ENCODE measurements around the gene EEFSEC.

Gene EEFSEC

DNA sequence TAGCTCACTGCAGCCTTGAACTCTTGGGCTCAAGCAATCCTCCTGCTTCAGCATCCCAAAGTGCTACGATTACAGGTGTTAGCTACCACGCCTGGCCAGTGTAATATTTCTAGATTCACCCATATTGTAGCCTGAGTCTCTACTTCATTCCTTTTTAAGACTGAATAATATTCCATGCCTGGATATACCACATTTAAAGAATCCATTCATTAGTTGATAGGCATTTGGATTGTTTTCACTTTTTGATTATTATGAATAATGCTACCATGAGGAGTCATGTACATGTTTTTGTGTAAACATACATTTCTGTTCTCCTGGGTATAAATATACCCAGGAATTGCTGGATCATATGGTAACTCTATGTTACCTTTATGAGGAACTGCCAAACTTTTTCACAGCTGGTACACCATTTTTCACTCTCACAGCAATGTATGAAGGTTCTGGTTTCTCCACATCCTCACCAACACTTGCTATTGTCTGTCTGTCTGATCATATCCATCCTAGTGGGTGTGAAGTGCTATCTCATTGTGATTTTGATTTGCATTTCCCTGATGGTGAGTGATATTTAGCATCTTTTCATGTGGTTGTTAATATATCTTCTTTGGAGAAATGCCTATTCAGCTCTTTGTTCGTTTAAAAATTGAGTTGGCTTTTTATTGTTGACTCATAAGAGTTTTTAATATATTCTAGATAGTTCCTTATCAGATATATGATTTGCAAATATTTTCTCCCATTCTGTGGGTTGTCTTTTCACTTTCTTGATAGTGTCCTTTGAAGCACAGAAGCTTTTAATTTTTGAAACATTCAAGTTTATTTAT lies 32.6 kb downstream of the EEFSEC start:
- no peak for DNase-seq

DNA sequence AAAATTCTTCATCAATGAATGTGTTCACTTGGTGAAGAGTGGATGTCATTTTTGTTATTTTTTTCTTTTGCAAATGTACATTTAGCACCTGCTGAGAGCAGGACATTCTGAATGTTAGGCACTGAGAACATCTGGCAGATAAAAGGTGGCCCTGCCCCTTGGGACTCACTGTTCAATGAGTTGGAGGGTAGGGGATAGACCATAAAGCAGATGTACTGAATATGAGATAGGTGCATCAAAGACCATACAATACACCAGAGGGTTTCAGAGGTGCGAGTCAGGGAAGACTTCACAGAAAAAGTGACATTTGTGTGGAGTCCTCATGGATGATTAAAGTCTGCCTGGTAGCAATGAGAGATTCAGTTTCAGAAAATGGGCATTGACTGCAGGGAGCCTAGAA lies 34.2 kb downstream of the EEFSEC start:
- DNase-seq = no peak

DNA sequence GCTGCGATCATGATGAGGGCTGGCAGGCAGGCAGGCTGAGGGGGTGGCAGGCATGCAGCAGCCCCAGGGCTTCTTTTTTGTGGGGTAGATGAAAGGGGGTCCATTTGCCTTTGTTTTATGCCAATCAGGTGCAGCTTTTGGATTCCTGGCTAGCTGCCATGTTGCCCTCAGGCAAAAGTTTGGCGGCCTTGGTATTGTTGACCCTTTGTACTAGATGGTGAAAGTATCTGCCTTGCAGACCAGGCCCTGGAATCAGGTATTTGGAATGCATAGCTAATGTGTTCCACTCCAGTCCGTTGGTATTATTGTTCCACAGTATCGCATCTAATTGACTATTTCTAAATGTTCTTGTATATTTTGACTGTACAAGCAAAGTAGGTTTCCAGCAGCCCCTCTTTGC lies 35.0 kb downstream of the EEFSEC start:
- no peak for DNase-seq

DNA sequence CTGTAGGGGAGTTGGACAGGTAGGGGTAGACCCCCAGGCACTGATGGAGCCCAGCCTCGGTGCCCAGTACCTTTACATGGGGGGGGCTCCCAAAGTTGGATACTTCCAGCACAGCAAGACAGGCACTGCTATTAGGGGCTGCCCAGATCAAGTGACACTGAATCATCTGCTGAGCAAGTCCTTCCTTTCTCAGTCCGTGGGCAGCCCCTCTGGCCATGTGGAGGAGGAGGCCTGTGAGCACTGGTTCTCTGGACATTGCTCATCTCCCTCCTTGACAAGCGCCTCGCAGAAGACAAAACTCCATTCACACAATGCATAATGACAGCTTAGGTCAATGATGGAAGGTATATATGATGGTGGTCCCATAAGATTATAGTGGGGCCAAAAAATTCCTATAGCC lies 35.7 kb downstream of the EEFSEC start:
- no peak for DNase-seq

DNA sequence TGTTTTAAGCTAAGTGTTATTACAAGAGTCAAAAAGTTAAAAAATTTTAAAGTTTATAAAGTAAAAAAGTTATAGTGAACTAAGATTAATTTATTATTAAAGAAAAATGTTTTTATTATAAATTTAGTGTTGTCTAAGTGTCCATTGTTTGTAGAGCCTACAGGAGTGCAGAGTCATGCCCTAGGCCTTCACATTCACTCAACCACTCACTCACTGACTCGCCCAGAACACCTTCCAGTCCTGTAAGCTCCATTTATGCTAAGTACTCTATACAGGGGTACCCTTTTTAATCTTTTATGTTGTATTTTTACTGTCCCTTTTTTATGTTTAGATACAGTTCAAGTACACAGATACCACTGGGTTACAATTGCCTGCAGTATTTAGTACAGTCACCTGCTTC lies 37.2 kb downstream of the EEFSEC start:
- no peak for DNase-seq

DNA sequence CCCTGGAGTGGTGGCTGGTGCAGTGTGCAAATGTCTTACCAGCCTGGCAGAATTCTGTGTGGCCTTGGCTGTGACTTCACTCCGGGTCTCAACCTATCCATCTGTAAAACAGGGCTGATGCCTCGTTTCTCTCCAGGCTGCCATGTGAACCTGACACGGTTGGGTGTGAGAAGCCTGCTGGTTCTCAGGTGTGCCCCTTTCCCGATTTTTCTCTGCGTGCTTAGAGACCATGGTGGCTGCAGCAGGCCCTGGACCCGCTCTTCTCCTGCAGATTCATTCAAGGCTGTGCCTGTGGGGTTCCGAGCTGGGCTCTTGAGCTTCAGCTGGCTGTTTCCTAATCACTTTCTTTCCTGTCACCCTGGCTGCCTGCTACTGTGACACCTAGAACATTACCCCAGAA lies 38.9 kb downstream of the EEFSEC start:
- DNase-seq = no peak

DNA sequence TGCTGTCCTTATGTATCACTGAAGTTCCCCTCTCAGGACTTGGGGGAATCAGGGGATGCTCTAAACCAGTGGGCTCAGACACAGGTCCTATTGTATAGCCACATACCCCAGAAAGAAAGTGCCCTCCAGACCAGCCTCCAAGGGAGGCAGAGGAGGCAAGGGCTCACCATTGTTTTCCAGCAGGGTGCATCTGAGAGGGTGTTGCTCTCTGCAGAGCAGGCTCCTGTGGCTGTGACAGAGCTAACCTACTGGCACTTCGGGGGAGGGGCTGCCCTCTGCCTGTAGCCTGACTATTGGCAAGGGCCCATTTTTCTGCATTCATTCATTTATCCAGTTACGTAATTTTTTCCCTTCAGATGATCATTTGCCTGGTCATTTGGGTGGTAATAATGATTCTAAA lies 39.9 kb downstream of the EEFSEC start:
- no peak for DNase-seq

DNA sequence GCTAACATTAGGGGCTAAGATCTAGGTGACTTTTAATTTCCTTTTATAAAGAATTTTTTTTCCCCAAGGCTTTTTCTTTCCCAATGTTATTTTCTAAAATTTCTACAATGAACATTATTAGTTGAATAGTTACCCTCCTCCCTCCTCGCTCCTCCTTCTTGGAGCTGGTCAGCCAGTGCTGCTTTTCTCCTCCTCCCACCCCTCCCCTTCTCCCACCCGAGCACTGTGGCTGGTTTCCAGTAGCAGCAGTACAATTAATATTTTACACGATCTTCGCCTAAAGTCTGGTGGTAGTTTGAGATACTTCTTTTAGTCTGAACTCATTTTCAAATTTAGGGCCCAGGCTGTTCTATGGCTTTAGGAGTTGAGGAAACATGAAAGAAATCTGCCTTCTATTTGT lies 41.6 kb downstream of the EEFSEC start:
- no peak for DNase-seq

DNA sequence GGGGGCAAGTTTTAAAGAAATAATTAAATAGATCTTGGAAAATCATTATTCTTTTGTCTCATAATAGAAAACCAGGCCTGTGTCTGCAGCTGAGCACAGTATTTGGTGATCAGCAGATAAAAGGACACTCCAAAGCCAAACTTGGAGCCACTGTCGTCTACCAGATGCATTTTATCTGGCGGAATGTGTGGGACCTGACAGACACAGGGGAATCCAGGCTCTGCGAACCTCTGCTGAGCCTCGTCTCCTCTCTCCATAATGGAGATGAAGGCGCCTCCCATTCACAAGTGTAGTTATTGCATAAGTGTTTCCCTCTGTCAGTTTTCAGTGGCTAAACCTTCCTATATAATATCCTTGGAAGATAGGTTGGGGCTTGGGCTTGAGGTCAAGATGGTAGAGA lies 42.1 kb downstream of the EEFSEC start:
- no peak for DNase-seq

DNA sequence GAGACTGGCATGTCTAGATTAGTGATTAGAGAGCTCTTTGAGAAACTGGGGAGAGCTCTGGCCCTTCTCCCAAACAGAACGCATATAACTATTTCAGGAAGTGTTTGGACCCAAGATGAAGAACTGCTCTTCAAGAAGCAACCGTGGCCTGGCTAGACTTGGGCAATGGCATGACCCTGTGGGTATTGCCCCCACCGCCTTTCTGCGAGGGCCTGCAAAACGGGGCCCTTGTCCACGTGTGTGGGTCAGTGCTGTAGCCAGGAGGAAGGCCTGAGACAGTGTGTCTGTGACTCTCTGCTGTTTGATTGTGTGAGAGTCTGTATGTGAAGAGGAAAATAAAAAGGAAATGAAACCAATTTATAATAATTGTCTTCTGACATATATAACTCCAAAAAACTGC lies 42.5 kb downstream of the EEFSEC start:
- no peak for DNase-seq

DNA sequence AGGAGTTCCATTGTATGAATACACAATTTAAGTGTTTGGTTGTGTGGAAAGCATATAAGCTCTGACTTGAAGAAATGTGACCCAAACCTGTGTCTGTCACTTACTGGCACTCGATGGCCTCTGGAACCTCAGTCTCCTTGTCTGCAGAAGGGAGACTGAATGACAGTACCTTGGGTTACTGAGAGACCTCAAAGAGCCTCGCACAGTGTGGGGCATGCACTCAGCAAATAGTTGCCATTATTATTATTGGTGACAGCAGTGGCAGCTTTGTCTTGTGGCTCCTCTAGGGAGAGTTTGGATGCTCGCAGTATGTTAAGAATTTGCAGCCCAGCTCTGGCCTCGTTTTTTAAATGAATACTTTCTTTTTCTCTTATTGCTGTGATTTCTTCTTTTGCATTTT lies 43.4 kb downstream of the EEFSEC start:
- no peak for DNase-seq

DNA sequence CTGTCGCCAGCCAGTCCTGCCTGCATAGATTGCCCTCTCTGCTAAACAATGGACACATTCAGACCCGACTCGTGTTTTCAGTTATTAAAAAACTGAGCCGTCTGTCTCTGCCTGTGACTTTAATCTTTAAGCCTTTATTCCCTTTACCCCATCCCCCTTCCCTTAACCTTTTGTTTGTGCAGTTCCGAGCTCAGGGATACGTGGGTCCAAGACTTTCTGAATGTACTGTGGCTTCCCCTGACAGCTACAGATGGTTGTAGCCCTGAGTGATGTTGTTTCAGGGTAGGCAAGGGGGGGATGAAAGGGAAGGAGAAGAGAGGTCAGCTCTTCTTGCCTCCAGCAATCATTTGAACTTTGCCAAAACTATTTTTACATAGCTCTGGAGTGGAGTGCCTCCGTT lies 44.6 kb downstream of the EEFSEC start:
- no peak for DNase-seq

DNA sequence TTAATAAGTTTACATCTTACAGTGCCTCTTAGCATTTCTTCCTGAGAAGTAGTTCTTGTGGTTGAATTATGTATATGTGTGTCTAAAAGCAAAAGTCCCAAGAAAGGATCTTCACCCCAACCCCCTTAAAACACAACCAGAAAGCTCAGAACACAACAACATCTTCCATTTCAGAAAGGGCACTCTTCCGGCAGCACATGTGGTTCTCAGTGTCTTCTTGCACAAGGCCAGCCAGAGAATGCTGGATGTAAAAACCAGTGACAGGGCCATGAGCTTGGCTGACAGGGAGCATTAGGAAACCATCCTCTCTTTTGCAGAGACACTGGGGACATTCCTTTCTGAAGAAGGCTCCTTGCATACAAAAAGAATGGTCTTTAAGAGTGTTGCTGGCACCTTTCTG lies 45.0 kb downstream of the EEFSEC start:
- no peak for DNase-seq

DNA sequence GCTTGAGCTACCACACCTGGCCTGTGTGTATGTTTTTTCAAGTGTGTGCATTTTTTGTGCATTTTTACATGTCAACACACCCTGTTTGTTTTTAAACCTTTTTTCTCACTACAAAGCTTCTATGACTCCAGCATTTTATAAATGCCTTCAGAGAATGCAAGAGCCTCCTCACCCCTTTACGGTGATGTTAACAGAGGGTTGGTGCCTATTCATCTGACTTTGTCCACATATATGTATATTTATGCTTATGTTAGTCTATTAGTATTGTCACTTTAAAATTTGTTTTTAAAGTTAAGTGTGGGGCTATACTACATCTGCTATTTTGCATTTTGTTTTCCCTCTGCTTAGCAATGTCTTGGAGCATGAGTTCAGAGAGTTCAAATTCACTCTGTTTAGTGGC lies 45.8 kb downstream of the EEFSEC start:
- no peak for DNase-seq

DNA sequence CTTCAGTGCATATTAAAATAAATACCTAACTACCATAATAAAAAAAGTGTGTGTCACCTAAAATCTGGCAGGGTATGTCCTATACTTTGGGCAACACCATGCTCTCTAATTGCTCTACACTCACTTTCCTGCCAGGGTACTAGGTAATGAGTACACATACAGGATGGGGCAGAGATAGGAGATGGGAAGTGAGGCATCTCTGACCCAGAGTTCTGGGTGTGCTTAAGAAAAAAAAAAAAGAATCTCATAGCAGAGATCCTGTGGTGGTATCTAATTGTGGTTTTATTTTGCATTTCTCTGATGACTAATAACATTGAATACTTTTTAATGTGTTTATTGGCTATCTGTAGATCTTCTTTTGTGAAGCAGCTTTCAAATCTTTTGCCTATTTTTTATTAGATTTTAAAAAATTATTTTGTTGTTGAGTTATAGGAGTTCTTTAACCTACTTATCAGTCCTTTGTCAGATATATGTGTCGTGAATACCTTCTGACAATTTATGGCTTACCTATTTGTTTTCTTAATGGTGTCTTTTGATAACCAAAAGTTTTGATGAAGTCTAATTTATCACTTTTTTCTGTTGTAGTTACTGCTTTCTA lies 48.0 kb downstream of the EEFSEC start:
- no peak for DNase-seq

DNA sequence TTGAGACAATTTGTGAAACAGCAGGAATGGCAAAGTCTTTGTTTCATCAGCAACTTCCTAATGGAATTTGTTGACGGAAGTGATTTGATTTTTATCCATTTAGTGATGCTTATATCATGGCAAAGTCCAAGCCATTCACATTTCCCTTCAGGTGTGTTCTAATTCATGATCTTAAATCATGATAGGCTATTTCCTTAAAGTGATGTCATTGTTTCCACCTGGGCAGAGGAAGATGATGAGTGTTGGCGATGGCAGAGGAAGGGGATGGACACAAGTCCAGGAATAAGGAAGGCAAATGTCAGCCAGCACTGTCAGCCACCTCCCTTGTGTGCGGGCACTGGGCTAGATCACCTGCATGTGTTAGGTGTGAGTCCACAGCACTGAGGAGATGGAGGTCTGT lies 49.9 kb downstream of the EEFSEC start:
- no peak for DNase-seq

DNA sequence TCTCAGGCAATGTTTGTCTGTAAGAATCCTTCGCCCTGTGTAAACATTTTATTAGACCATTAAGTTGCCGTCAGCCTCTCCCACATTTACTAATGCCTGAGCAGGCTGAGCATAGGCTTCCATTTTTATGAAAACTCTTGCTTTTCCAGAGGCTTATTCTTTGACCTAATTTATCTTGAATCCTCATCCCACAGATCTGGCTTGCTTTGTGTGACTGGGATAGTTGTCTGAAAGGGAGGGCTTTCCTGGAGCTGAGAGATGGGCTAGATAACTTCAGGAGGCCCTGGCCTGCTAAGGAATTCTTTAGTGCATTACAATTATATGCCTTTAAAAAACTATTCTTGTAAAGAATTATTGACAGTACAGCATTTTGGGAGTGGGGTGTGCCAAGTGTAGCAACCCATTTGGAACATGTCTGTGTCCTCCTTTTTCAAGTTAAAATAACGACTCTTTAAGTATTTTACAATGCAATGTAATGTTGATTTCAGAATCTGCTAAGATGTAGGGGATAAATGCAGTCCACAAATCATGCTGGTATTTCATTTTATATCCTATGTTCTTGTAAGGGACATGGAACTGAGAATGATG lies 52.4 kb downstream of the EEFSEC start:
- DNase-seq = no peak

DNA sequence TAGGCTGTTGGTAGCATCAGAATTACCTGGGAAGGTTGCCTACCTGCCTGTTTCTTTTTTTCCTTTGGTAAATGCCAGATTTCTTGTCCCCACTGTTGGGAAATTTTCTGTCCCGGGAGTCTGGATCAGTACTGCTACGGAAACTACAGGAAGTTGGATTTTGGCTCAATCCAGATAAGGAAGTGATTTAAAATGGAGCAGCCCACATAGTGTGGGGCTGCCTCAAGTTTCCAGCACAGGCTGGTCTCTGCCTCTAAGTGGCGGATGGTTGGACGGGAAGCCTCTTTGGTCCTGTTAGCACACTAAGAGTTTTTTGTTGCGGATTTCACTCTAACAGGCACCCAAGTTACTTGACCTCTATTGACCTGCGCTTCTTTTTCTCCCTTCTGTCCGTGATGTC lies 54.7 kb downstream of the EEFSEC start:
- DNase-seq = no peak

DNA sequence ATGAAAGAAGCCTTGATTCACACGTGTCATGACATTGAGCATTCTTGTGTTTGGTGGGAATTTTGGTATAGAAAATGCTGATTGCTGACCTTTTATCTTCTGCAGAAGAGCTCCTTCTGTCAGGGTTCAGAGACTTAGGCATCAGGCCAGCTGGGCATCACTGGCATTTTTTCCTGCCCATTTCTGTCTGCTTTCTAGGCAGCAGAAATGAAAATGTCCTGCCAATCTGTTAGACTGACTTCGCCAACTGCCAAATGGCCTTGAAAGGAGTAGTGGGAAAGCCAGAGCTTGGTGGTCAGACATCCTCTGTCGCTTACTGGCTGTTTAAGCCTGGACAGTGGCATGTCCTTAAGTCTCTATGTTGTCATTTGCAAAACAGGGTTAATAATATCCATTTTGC lies 57.4 kb downstream of the EEFSEC start:
- no peak for DNase-seq

DNA sequence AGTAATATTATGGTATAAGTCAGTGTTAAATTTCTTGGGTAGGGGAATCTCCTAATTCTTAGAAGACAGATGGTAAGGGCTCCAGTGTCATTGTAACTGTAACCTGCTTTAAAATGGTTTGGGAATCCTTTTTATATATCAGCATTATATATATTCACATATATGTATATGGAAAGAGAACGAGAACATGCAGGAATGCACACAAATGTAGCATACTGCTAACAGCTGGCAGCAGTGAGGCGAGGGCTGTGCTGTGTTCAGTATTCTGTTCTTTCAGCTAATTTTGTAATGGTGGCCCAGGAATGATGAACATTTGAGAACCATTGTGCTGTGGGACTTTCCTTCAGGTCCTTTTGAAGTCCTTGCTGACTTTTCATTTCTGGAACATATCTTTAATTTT lies 60.8 kb downstream of the EEFSEC start:
- no peak for DNase-seq

DNA sequence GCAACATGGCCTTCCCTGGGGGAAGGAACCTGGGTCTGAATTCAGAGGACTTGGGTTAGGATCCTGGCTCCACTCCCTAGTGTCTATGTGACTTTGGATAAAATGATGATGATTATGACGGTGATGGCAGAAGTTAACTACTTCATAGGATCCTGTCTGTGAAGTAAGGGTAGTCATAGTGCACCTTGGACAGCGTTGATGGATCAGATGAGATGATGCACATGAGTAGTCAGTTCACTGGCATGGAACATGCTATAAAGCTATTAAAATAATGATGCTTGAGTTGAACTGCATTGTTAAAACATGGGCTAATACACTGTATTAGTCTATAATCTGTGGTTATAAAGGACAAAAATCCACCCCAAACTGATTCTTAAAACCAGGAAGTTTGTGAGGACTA lies 62.0 kb downstream of the EEFSEC start:
- no peak for DNase-seq

DNA sequence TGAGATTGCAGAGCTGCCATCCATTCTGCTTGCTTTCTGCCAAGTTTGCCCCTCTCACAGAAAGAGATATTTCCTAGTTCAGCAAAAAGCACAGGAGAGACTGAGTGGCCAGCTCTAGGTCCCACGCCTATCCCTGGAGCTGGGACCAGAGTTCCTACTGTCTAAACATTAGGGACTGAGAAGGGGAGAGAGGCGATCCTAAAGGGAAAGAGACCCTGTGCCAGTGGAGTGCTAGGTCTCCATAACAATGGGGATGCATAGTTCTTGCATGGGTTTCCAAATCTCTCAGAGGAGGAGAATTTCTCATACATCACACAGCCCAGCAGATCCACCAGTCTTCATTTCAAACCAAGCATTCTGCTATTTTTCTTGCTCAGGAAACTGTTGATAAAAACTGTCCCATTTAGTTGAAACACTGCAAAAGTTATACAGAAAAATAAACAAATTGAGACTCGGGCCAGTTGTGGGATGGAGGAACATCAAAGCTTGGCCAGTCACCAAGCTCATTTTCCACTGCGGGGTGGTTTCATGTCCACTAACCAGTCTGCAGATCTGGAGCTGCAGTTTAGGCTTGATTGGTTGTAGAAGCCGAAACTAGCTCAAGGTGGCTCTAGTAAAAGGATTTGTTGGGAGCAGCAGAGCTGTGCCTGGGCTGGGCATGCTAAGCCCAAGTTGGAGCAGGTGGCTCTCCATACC lies 62.7 kb downstream of the EEFSEC start:
- DNase-seq = no peak

DNA sequence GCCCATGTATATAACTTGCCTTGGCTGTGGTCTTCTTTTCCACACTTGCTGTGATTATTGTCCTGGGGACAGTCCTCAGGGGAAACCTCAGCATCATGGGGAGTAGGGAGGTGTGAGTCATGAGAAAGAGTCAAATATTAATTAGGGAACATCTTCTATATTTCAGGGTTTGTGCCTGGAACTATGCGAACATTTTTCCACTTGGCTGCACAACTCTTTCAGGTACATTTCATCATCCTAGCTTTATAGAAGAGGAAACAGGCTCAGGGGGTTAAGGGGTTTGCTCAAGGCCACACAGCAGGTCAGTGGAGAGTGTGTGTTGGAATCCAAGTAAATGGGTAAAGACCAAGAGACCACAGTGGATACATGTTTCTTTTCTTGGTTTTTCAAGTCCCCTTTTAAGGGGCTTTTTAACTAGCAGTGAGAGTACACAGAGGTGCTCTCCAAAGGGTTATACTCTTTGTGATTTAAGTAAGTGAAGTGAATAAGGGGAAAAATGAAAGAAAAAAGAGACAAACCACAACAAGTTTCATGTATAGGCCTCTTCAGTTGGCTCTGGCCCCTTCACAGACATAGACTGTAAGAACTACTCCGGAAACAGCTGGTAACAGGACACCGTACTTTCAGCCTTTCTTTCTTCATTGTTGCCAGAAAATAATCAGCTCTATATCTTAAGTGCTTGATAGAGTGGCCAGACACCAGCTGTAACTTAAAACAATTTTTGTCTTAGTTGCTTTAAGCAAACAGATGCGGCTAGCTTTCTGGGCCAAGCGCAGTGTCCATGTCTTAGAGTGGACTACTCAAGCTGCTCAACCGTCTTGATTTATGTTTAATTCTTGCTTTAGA lies 64.6 kb downstream of the EEFSEC start:
- no peak for DNase-seq

Data from activated CD8-positive, alpha-beta memory T cell treated with anti-CD3 and anti-CD28 coated beads for 24 hours (primary cell).